Measurements from ENCODE around the gene SPINT2.
A peak's percentile ranks its signal among the peaks of the same experiment; 100 is the strongest.
"Not testable (repeated sequence)": the region's sequence is repeated elsewhere in the genome, so short reads cannot be mapped to it uniquely, and the experiment has no call there.

Gene SPINT2

GRCh38 chr19:38264486-38265212, at the start of gene SPINT2:
SPINT2 (plus strand) TSS chr19:38264573; CDS start chr19:38264893, 320 bp downstream.
- peak in 1 of 2 donors; percentile 21 for DNase-seq

- no peak for DNase-seq
Measured at GRCh38 chr19:38216785-38217641, 47.4 kb upstream of the SPINT2 start.

GRCh38 chr19:38218204-38218603, 46.2 kb upstream of the SPINT2 start:
- DNase-seq = no peak

- no peak for DNase-seq
Measured at GRCh38 chr19:38219221-38219620, 45.2 kb upstream of the SPINT2 start.

- DNase-seq = no peak
Measured at GRCh38 chr19:38221421-38221820, 43.0 kb upstream of the SPINT2 start.

GRCh38 chr19:38221919-38222830, 42.2 kb upstream of the SPINT2 start:
- DNase-seq = no peak

GRCh38 chr19:38223119-38223523, 41.3 kb upstream of the SPINT2 start:
- DNase-seq = no peak

- DNase-seq = no peak
Measured at GRCh38 chr19:38223617-38224013, 40.8 kb upstream of the SPINT2 start.

GRCh38 chr19:38224014-38224862, 40.1 kb upstream of the SPINT2 start, which contains the start of gene DPF1:
DPF1 (minus strand) TSS chr19:38224222; CDS start chr19:38224142, 80 bp downstream.
- peak; percentile 54 to 55 for DNase-seq

- not testable (repeated sequence) for DNase-seq
Measured at GRCh38 chr19:38224863-38225218, 39.5 kb upstream of the SPINT2 start.

GRCh38 chr19:38227287-38228004, 36.9 kb upstream of the SPINT2 start:
- no peak for DNase-seq

- no peak for DNase-seq
Measured at GRCh38 chr19:38228005-38228377, 36.4 kb upstream of the SPINT2 start.

GRCh38 chr19:38228491-38229439, 35.6 kb upstream of the SPINT2 start:
- peak in 1 of 2 donors; percentile 22 for DNase-seq

GRCh38 chr19:38229585-38230073, 34.7 kb upstream of the SPINT2 start:
- DNase-seq = peak; percentile 88 to 90

GRCh38 chr19:38230506-38231133, 33.8 kb upstream of the SPINT2 start:
- not testable (repeated sequence) for DNase-seq

- no peak for DNase-seq
Measured at GRCh38 chr19:38231918-38232317, 32.5 kb upstream of the SPINT2 start.

GRCh38 chr19:38233740-38234251, 30.6 kb upstream of the SPINT2 start:
- peak; percentile 46 to 68 for DNase-seq

- no peak for DNase-seq
Measured at GRCh38 chr19:38234615-38235014, 29.8 kb upstream of the SPINT2 start.

- no peak for DNase-seq
Measured at GRCh38 chr19:38239816-38240215, 24.6 kb upstream of the SPINT2 start.

All from hippocampal formation (tissue), 2 donors.